ENCODE data around the gene CILP2. TPM values are rescaled to one million over a fixed set of nuclear protein-coding genes. Genes with fewer than 3 reads are reported as not detected.

The CILP2 gene
- total RNA-seq, 2 donors from 2014 or later: 0.66 TPM; not detected in 1

DNA sequence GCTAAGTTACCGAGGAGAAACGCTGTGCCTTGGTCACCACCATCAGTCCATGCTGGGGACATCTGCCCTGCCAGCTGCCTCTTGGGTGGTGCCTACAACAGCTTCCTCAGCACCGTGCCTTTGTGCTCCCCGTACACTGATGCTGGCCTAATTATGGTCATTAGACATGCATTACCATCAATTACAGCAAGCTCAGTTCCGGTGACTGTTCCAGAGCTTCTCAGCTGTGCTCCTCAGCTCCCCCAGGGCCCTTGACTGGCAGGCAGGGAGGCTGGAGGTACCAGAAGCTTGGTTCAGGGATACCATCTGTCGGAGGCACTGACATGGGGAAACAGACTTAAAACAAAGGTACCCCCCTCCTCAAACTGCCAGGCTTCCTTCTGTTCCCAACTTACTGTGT, 40.2 kb downstream of the CILP2 start:
- Histone ChIP-seq H3K36me3 (replicated peaks in 1 of 2; ENCODE audit: insufficient read depth in 1 of 2, low read depth in 2 of 2) (no peaks in the 10 kb centered on the region), H3K27me3 (no peaks in the 10 kb centered on the region), H3K4me1 (no peaks in the 10 kb centered on the region), H3K27ac (no peak overlapping the region), H3K9me3 (no peaks in the 10 kb centered on the region), H3K4me3 (no peak overlapping the region)
- no peak for TF ChIP-seq POLR2A (IDR thresholded peaks at IDR 0.05)
- TF ChIP-seq, protein P1, sequence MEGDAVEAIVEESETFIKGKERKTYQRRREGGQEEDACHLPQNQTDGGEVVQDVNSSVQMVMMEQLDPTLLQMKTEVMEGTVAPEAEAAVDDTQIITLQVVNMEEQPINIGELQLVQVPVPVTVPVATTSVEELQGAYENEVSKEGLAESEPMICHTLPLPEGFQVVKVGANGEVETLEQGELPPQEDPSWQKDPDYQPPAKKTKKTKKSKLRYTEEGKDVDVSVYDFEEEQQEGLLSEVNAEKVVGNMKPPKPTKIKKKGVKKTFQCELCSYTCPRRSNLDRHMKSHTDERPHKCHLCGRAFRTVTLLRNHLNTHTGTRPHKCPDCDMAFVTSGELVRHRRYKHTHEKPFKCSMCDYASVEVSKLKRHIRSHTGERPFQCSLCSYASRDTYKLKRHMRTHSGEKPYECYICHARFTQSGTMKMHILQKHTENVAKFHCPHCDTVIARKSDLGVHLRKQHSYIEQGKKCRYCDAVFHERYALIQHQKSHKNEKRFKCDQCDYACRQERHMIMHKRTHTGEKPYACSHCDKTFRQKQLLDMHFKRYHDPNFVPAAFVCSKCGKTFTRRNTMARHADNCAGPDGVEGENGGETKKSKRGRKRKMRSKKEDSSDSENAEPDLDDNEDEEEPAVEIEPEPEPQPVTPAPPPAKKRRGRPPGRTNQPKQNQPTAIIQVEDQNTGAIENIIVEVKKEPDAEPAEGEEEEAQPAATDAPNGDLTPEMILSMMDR (IDR thresholded peaks at IDR 0.05): no peak
- DNase-seq: no peak
- intact Hi-C loops (cut with DNase I): no loop called here
- 83% methylated on average over 6 of the region's 6 CpGs for WGBS, 2 donors
- no peak for ATAC-seq

DNA sequence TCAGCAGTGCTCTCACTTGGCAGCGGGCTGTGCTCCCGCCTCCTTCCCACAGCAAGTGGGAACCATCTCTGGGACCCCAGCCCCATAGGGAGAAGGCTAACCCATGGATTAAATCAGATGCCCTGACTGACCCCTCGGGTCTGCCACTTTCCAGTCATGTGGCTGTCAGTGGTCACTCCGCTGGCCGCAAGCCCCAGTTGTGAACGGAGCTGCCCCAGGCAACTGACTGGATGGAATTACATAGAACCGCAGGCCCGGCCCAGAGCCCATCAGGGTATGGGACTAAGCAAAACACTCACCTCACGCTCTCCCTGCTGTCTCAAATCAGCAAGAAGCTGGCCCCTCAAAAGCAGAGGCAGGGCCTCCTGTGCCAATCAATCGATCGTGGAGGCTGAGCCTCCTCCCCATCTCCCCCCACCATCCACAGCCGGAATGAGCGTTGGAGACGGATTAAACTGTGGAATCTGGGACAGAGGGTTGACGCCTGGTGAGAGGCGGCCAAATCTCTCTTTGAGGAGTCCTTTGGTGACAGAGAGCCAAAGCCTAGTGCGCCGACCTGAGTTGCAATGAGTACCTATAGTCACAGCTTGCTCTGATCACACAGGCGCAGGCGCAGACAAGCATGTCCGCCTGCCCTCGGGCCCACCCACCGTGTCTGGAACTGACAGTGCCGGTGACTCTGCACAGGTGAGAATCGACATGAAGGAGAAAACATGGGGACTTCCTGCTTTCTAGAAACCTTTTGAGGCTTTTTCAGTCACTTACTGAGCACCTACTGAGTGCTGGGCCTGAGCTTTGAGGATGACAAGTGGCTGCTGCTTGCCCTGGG, 41.7 kb downstream of the CILP2 start:
- Histone ChIP-seq H3K36me3 (replicated peaks in 1 of 2; ENCODE audit: insufficient read depth in 1 of 2, low read depth in 2 of 2) (no peaks in the 10 kb centered on the region), H3K9me3 (no peaks in the 10 kb centered on the region), H3K4me3 (no peak overlapping the region), H3K27ac (no peak overlapping the region), H3K27me3 (no peaks in the 10 kb centered on the region), H3K4me1 (no peaks in the 10 kb centered on the region)
- ATAC-seq (no peak), DNase-seq (no peak)
- intact Hi-C loops (cut with DNase I): no loop called here
- TF ChIP-seq, protein P1 (IDR thresholded peaks at IDR 0.05): no peak
- no peak for TF ChIP-seq POLR2A (IDR thresholded peaks at IDR 0.05)
- 73 to 79% methylated on average over 21 of the region's 25 CpGs for whole genome bisulfite sequencing, 2 donors

- WGBS, 2 donors: 85 to 90% methylated on average over 1 to 4 of the region's 4 CpGs
- no peak for TF ChIP-seq POLR2A (IDR thresholded peaks at IDR 0.05)
- TF ChIP-seq, protein P1 (IDR thresholded peaks at IDR 0.05): no peak
- Histone ChIP-seq H3K9me3 (no peaks in the 10 kb centered on the region), H3K36me3 (replicated peaks in 1 of 2; ENCODE audit: insufficient read depth in 1 of 2, low read depth in 2 of 2) (no peaks in the 10 kb centered on the region), H3K27me3 (no peaks in the 10 kb centered on the region), H3K4me1 (no peaks in the 10 kb centered on the region), H3K4me3 (no peak overlapping the region), H3K27ac (no peak overlapping the region)
- DNase-seq (no peak), ATAC-seq (no peak)
- intact Hi-C loops (cut with DNase I): no loop called here
Observed at GRCh38 chr19:19580418-19580817, 42.4 kb downstream of the CILP2 start.

DNA sequence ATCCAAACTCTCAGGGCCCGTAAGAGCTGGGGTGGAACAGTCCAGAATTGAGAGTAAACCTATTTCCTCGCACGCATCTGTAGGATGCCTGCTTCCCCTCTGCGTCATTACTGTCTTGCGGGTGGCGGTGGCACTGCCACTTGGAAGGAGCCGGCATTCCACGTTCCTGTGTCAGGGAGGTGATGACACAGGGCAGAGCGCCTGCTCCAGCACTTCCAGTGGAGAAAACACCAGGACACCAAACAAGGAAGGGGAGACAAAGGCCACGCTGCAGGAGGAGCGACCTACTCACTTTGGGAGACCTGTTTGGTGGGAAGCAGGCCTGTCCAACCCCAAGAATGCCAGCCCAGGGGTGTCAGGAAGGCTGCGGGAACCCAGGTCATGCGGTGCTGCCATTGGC, 43.3 kb downstream of the CILP2 start:
- WGBS, 2 donors: 90 to 94% methylated on average over 11 to 13 of the region's 13 CpGs
- Histone ChIP-seq H3K27me3 (no peaks in the 10 kb centered on the region), H3K9me3 (no peaks in the 10 kb centered on the region), H3K36me3 (replicated peaks in 1 of 2; ENCODE audit: insufficient read depth in 1 of 2, low read depth in 2 of 2) (no peaks in the 10 kb centered on the region), H3K4me1 (no peaks in the 10 kb centered on the region), H3K27ac (no peak overlapping the region), H3K4me3 (no peak overlapping the region)
- DNase-seq (no peak), ATAC-seq (no peak)
- intact Hi-C loops (cut with DNase I): no loop called here
- TF ChIP-seq, protein P1 (IDR thresholded peaks at IDR 0.05): no peak
- no peak for TF ChIP-seq POLR2A (IDR thresholded peaks at IDR 0.05)

GRCh38 chr19:19582471-19582870, 44.4 kb downstream of the CILP2 start:
- WGBS, 2 donors: 78 to 80% methylated on average over 2 to 6 of the region's 6 CpGs
- no peak for TF ChIP-seq POLR2A (IDR thresholded peaks at IDR 0.05)
- TF ChIP-seq, protein P1 (IDR thresholded peaks at IDR 0.05): no peak
- no peaks in the 10 kb centered on the region for H3K9me3 ChIP-seq
- ATAC-seq (no peak), DNase-seq (no peak)
- H3K4me3 ChIP-seq: no peak overlapping the region
- H3K27ac ChIP-seq: no peak overlapping the region
- H3K36me3 ChIP-seq (replicated peaks in 1 of 2; ENCODE audit: insufficient read depth in 1 of 2, low read depth in 2 of 2): no peaks in the 10 kb centered on the region
- H3K27me3 ChIP-seq: no peaks in the 10 kb centered on the region
- intact Hi-C loops (cut with DNase I): no loop called here
- H3K4me1 ChIP-seq: no peaks in the 10 kb centered on the region

Measured in body of pancreas (tissue), 4 donors.